ENCODE data around the gene USP36. TPM values are rescaled to one million over a fixed set of nuclear protein-coding genes. Genes with fewer than 3 reads are reported as not detected.

Gene USP36
- total RNA-seq, 1 donor from 2014 or later, result 107 TPM

DNA sequence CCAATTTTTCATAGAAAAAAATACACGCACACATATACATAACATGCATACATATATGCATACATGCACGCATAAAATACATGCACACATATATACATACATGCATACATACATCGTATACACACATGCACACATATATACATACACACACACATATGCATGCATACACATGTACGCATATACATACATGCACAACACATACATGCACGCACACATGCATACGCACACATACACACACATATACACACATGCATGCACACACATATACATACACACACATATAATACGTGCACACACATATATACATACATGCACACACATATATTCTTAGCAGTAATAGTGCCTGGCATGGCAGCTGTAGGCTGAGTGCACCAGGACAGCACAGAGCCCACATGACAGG, 24.9 kb downstream of the USP36 start:
- TF ChIP-seq, protein P1, sequence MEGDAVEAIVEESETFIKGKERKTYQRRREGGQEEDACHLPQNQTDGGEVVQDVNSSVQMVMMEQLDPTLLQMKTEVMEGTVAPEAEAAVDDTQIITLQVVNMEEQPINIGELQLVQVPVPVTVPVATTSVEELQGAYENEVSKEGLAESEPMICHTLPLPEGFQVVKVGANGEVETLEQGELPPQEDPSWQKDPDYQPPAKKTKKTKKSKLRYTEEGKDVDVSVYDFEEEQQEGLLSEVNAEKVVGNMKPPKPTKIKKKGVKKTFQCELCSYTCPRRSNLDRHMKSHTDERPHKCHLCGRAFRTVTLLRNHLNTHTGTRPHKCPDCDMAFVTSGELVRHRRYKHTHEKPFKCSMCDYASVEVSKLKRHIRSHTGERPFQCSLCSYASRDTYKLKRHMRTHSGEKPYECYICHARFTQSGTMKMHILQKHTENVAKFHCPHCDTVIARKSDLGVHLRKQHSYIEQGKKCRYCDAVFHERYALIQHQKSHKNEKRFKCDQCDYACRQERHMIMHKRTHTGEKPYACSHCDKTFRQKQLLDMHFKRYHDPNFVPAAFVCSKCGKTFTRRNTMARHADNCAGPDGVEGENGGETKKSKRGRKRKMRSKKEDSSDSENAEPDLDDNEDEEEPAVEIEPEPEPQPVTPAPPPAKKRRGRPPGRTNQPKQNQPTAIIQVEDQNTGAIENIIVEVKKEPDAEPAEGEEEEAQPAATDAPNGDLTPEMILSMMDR (IDR thresholded peaks at IDR 0.05), result no peak
- Mint-ChIP-seq H3K27me3 (no peaks in the 10 kb centered on the region), H3K9me3 (no peaks in the 10 kb centered on the region), H3K4me3 (no peak overlapping the region), H3K36me3 (ENCODE audit: low read depth) (peaks cover 90% of the 10 kb centered on the region), H3K27ac (no peak overlapping the region), H3K4me1 (peaks cover 13% of the 10 kb centered on the region)
- DNase-seq (no peak), ATAC-seq (ENCODE audit: low read depth) (no peak)
- ChIA-PET POLR2A (no interaction called here), CTCF (no interaction called here)
- intact Hi-C loops (cut with micrococcal nuclease), result no loop called here

DNA sequence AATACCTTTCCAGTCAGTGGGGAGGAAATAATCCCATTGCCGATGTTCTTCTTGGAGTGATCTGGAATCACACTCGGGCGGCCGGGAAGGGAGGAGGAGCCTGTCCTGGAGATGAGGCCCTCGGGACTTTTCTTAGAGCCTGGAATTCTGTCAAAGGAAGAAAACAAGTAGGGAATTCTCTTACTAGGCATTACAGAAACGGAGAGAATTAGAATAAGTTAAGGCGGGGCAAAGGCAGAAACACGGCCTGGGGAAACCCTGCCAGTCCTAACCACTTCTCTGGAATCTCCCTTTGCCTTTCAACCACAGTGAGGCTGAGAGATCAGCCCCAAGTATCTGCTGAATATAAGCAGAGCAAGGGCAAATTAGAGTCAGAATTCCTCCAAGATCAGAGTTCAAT, 27.8 kb downstream of the USP36 start:
- Mint-ChIP-seq H3K9me3 (no peaks in the 10 kb centered on the region), H3K27me3 (no peaks in the 10 kb centered on the region), H3K4me3 (no peak overlapping the region), H3K36me3 (ENCODE audit: low read depth) (peaks cover 91% of the 10 kb centered on the region), H3K4me1 (no peaks in the 10 kb centered on the region), H3K27ac (no peak overlapping the region)
- ChIA-PET CTCF (no interaction called here), POLR2A (no interaction called here)
- DNase-seq (no peak), ATAC-seq (ENCODE audit: low read depth) (no peak)
- TF ChIP-seq, protein P1 (IDR thresholded peaks at IDR 0.05), result no peak
- intact Hi-C loops (cut with micrococcal nuclease), result no loop called here

DNA sequence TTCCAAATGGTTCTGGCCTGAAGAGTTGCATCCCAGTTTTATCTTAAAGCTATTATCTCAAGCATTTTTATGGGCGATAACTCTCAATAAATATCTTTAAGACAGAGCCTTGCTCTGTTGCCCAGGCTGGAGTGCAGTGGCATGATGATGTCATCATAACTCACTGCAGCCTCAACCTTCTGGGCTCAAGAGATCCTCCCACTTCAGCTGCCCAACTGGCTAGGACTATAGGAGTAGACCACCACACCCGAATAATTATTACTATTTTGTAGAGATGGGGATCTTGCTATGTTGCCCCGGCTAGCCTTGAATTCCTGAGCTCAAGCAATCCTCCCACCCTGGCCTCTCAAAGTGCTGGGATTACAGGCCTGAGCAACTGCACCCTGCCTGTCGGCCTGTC, 32.5 kb downstream of the USP36 start:
- CTCF ChIA-PET, result no interaction called here
- intact Hi-C loops (cut with micrococcal nuclease), result no loop called here

DNA sequence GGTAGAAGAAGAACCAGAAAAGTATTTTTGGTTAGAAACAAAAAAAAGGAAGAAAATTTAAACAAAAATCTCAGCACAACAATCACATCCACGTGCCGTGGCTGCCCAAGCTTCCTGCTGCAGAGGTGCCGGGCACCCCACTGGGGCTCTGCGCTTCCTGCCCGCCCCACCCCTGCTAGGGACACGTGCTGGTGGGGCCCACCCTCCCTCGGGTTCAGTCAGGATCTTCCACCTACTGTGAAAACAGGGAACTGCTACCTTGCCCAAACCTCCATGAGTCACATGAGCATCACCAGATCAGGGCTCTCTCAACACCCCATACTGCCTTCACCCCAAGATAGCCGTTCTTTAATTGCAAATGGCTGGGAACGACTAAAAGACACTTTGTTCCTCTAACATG, 34.2 kb downstream of the USP36 start:
- no peak for DNase-seq
- Mint-ChIP-seq H3K36me3 (ENCODE audit: low read depth) (peaks cover 89% of the 10 kb centered on the region), H3K4me3 (no peak overlapping the region), H3K27ac (peak overlapping the region; percentile 30), H3K27me3 (no peaks in the 10 kb centered on the region), H3K9me3 (no peaks in the 10 kb centered on the region), H3K4me1 (peaks cover 14% of the 10 kb centered on the region)
- ATAC-seq (ENCODE audit: low read depth), result peak; percentile 62
- CTCF ChIA-PET, result interaction anchor here (0.8 to 1.5 kb wide), 2 partner anchors 165 to 309 kb away, joined by 3 to 4 read pairs; no protein-coding TSS in a partner anchor
- TF ChIP-seq, protein P1 (IDR thresholded peaks at IDR 0.05), result no peak
- intact Hi-C loops (cut with micrococcal nuclease), result no loop called here
- POLR2A ChIA-PET, result interaction anchor here (0.5 to 1.2 kb wide), 2 partner anchors 12 to 228 kb away, joined by 4 read pairs; no protein-coding TSS in a partner anchor

More for the DNA sequence above, 32.5 kb downstream of the USP36 start:
- H3K27me3 Mint-ChIP-seq, result no peaks in the 10 kb centered on the region
- no peak overlapping the region for H3K4me3 Mint-ChIP-seq
- ATAC-seq (ENCODE audit: low read depth), result no peak
- H3K36me3 Mint-ChIP-seq (ENCODE audit: low read depth), result peaks cover 90% of the 10 kb centered on the region
- no peaks in the 10 kb centered on the region for H3K9me3 Mint-ChIP-seq
- peaks cover 14% of the 10 kb centered on the region for H3K4me1 Mint-ChIP-seq
- no peak overlapping the region for H3K27ac Mint-ChIP-seq
- no peak for DNase-seq
- POLR2A ChIA-PET, result no interaction called here
- TF ChIP-seq, protein P1 (IDR thresholded peaks at IDR 0.05), result no peak

DNA sequence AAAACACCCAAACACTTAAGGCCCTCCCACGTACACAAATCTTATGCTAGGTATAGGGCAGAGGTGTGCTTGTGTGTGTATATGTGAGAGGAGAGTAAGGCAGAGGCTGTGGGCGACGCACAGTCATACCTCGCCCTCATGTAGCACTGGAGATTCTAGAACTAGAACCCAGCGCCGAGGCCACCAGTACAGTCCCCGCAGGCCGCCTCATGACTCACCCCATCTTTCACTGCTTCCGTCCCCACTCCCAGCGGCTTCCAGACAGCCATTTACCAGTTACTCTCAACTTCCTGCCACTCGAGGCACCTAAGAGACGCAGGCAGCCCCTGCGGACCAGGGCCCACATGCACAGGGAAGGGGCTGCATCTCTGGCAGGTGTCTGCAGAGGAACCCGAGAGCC, 35.3 kb downstream of the USP36 start:
- H3K27ac Mint-ChIP-seq, result peak overlapping the region; percentile 12
- no peak overlapping the region for H3K4me3 Mint-ChIP-seq

More for the DNA sequence above, 35.3 kb downstream of the USP36 start:
- CTCF ChIA-PET, result no interaction called here
- ATAC-seq (ENCODE audit: low read depth) (no peak), DNase-seq (no peak)
- H3K4me1 Mint-ChIP-seq, result peaks cover 15% of the 10 kb centered on the region
- intact Hi-C loops (cut with micrococcal nuclease), result no loop called here
- H3K9me3 Mint-ChIP-seq, result no peaks in the 10 kb centered on the region
- no peaks in the 10 kb centered on the region for H3K27me3 Mint-ChIP-seq
- peaks cover 87% of the 10 kb centered on the region for H3K36me3 Mint-ChIP-seq (ENCODE audit: low read depth)
- POLR2A ChIA-PET, result interaction anchor here (1.2 kb wide), 1 partner anchor 11 kb away, joined by 4 read pairs; no protein-coding TSS in a partner anchor
- TF ChIP-seq, protein P1 (IDR thresholded peaks at IDR 0.05), result no peak
